Measurements from ENCODE around the gene PLCG1.

PLCG1 gene

GRCh38 chr20:41142245-41142644, 4.9 kb downstream of the PLCG1 start:
- DNase-seq (ENCODE audit: low read depth in 1 of 2, low spot score in 1 of 2): no peak

DNA sequence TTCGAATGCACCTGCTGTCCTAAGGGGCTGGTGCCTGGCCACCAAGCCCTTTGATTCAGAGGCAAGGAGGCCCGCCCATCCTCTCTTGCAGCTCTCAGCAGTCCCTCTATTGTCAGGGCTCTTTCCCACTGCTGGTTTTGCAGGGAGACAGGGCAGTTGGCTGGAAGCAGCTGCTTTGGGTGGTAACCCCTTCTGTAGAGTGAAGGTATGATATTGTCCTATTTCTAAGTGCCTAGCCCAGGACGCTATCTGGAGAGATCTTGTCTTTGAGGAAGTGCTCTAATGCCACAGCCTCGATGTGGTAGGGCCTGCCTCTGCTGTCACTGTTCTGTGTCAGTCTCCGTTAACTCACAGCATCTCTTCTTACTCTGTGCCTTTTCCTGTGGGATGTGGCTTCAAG, 5.6 kb downstream of the PLCG1 start:
- DNase-seq (ENCODE audit: low read depth in 1 of 2, low spot score in 1 of 2): no peak

- DNase-seq (ENCODE audit: low read depth in 1 of 2, low spot score in 1 of 2): no peak
These were observed 6.0 kb downstream of the PLCG1 start for GRCh38 chr20:41143354-41143753.

DNA sequence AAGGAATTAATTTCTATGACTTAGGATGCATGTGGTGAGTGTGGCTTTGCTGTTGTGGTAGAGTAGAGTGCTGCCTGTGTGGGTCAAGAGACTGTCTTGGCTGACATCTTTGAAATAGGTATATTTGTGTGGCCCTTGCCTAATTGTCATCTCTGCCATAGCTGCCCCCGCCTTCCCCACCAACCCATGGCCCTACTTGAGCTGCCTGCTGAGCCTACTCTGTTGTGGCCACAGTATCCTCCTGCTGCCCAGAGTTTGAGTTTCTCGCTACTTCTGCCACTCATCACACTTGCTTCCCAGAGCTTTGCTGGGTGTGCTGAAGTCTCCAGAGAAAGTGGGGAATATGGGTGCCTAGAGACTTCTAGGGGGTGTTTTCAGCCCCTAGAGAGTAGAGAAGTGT, 8.0 kb downstream of the PLCG1 start:
- no peak for DNase-seq (ENCODE audit: low read depth in 1 of 2, low spot score in 1 of 2)

GRCh38 chr20:41145821-41146620, 8.7 kb downstream of the PLCG1 start:
- no peak for DNase-seq (ENCODE audit: low read depth in 1 of 2, low spot score in 1 of 2)

GRCh38 chr20:41147767-41148191, 10.4 kb downstream of the PLCG1 start:
- DNase-seq (ENCODE audit: low read depth in 1 of 2, low spot score in 1 of 2): no peak

DNA sequence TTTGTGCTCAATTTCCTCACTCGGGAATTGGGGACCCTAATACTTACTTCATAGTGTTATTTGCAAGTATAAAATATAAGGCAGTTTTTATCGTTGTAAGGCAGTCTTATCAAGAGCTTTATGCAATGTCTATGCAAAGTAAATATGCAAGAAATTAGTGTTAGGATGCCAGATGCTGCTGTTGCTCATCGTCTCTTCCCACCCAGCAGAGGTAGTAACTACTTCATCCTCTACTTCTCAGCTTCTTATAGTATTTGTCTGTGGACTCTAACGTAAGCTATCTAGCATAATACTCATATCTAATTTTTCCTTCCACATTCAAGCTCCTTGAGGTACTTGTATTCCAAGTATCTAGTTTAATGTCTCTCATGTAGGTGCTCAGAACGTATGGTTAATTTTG, 11.6 kb downstream of the PLCG1 start:
- no peak for DNase-seq (ENCODE audit: low read depth in 1 of 2, low spot score in 1 of 2)

DNA sequence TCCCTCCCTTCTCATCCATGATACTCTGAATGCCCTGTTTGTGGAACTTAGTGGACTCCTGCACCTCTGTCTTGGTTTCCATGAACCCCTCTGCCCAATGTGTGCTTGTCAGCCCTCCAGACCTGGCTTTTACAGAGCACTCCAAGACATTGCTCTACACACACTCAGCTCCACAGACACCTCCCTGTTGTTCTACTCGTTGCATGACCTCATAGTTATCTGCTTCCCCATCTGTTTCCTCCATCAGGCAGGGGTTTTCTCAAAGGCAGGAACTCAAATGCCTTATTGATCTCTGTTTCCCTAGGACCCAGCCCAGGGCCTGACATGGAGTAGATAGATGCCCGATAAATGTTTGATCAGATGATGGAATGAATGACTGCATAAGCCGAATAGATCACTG, 13.3 kb downstream of the PLCG1 start:
- DNase-seq (ENCODE audit: low read depth in 1 of 2, low spot score in 1 of 2): no peak

DNA sequence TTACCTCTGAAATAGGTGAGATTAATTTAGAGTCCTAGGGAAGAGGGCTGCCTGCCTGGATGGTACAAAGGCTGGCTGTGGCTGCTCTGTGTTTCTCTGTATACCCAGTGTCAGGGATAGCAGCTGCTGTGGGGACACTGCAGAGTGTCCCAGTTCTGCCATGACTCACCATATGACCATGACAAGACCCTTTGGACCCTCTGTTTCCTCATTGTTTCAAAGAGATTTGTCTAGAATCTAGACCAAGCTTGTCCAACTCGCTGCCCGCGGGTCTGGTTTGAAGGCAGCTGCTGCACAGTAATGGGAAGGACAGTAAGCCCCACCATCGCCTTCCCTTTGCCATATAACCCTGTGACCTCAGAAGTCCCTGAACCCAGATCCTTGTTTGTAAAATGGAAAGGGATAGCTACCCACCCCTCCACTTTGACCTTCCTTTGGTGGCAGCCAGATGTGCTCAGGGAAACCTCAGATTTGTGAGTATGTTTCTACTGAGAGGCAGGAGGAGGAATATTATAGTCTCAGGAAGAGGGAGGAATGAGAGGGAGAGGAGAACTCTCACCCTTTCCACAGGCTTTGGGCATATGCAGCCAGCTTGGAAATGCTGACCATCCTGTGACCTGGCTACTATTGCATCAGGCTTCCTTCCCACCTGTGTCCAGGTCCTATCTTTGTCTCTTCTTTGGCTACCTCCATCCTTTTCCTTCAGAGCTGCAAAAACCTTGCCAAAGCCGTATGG, 14.0 kb downstream of the PLCG1 start:
- no peak for DNase-seq (ENCODE audit: low read depth in 1 of 2, low spot score in 1 of 2)

DNA sequence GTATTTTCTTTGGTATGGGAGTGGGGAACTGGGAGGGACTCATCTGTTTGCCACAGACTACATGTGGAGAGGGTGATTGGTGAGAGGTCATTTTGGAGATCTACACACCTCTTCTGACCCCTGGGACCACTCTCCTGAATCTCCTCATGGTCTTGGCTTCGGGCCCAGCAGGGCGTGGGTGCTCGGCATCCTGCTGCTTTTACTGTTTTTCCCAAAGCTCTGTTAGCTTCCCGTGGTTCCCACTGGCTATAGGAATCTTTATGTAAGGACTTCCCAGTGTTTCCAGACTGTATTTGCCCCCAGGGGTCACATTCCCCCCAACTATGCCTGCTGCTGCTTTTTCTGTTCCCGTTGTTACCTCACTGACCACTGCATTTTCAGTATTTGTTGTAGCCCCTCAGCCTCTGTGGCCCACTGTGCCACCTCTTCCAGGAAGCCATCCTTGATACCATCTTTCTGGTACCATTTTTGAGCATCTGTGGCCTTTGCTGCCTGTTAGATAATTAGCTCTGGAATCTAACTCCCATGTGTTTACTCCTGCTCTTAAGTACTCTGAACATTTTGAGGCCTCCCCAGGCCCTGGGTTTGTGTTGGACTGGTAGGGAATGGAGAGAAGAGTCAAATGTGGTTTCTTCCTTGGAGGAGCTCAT, 14.9 kb downstream of the PLCG1 start:
- DNase-seq (ENCODE audit: low read depth in 1 of 2, low spot score in 1 of 2): no peak

DNA sequence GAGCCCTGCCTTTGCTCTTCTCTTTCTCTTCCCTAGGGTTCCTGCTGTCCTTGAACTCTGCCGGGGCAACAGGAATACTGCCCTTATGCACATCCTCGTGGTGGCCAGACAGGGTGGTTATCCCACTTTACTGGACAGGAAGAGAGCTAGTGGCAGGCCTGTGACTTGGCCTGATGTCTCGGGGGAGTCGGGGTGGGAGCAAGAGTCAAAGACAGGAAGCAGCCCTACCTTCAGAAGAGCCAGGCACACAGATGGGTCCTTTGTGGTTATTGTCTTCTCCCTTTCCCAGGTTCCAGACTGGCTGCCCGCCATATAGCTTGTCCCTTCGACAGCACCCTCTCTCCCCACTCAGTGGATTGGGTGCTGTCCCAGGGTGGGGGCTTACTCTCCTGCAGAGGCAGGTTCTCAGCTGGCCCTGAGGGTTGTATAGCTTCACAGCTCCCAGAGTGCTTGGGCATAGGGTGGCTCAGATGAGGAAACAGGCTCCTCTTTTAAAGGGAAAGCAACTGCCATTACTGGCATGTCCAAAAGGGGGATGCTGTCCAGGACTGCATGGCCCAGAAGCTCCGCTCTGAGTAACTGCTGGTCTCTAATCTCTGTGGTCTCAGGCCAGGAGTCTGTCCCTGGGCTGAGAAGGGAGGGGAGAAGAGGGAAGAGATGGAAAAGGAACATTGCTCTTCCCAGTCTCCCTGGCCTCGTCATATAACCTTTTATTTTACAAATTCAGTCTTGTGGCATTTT, 17.3 kb downstream of the PLCG1 start:
- DNase-seq (ENCODE audit: low read depth in 1 of 2, low spot score in 1 of 2): no peak

GRCh38 chr20:41155261-41155660, 17.9 kb downstream of the PLCG1 start:
- no peak for DNase-seq (ENCODE audit: low read depth in 1 of 2, low spot score in 1 of 2)

DNA sequence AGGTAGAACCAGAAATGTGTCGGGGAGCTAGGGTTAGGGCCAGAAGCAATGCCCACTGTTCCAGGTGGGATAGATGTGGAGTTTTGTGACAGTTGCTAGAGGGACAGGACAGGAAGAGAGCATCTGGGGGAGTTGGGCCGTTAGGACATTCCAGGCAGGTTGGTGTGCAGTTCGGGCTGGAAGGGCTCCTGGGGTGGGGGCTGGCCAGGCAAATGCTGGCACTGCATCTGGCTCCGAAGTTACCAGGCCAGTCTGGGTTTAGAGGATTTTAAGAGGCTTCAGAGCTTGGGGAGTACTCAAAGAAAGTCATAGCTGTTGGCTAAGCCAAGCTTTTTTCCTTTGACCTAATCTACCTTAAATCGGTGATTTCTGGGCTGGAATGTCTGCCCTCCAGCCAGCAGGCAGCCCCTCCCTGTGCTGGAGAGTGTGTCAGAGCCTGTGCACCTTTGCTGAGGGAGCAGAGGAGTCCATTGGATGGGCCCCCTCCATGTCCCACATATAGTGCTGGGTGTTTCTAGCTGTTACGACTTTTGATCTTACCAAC, 20.8 kb downstream of the PLCG1 start:
- no peak for DNase-seq (ENCODE audit: low read depth in 1 of 2, low spot score in 1 of 2)

DNA sequence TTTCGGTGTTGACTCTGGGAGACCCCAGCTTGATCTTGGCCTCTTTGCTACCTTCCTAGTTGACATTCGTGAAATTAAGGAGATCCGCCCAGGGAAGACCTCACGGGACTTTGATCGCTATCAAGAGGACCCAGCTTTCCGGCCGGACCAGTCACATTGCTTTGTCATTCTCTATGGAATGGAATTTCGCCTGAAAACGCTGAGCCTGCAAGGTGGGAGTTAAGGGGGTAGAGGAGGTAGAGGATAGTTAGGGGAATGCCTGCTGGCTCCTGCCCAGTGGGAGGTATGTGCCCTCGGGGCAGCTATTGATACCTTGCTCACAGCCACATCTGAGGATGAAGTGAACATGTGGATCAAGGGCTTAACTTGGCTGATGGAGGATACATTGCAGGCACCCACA, 22.2 kb downstream of the PLCG1 start:
- DNase-seq (ENCODE audit: low read depth in 1 of 2, low spot score in 1 of 2): no peak

GRCh38 chr20:41160686-41161085, 23.3 kb downstream of the PLCG1 start:
- DNase-seq (ENCODE audit: low read depth in 1 of 2, low spot score in 1 of 2): no peak

DNA sequence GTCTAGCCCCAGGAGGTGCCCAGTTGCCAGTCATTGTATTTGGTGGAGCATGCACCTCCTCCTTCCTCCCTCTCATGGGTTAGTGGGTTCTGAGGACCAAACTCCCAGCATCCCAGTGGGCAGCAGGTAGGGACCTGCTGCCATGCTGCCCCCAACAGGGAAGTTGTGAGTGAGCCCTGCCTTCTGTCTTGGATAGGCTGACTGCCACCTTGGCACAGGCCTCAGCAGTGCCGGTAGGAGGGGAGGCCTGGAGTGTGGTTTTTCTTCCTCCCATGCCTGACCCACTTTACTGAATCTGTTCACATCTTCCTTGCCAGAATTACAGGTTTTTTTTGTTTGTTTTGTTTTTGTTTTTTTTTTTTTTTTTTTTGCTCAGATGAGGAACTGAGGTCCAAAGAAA, 24.5 kb downstream of the PLCG1 start:
- no peak for DNase-seq (ENCODE audit: low read depth in 1 of 2, low spot score in 1 of 2)

DNA sequence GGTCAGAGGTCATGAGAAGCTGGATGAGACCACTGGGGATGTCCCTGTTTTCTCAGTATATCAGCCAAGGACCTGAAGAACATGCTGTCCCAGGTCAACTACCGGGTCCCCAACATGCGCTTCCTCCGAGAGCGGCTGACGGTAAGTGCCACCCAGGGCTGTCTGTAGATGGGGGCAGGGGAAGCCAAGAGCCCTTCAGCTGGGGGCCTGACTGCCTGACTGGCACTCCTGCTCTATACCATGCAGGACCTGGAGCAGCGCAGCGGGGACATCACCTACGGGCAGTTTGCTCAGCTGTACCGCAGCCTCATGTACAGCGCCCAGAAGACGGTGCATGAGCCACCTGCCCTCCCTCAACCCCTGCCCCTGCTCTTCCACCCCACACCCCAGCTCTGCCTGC, 25.1 kb downstream of the PLCG1 start:
- no peak for DNase-seq (ENCODE audit: low read depth in 1 of 2, low spot score in 1 of 2)

DNA sequence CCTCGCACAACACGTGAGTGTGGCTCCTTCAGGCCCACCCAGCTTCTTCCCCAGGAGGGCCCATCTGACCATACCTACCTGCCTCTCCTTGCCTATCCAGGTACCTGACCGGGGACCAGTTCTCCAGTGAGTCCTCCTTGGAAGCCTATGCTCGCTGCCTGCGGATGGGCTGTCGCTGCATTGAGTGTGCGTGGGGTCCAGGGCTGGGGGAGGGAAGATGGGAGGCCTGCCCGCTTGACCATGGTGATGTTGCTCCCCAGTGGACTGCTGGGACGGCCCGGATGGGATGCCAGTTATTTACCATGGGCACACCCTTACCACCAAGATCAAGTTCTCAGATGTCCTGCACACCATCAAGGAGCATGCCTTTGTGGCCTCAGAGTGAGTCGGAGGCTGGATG, 26.5 kb downstream of the PLCG1 start:
- no peak for DNase-seq (ENCODE audit: low read depth in 1 of 2, low spot score in 1 of 2)

DNA sequence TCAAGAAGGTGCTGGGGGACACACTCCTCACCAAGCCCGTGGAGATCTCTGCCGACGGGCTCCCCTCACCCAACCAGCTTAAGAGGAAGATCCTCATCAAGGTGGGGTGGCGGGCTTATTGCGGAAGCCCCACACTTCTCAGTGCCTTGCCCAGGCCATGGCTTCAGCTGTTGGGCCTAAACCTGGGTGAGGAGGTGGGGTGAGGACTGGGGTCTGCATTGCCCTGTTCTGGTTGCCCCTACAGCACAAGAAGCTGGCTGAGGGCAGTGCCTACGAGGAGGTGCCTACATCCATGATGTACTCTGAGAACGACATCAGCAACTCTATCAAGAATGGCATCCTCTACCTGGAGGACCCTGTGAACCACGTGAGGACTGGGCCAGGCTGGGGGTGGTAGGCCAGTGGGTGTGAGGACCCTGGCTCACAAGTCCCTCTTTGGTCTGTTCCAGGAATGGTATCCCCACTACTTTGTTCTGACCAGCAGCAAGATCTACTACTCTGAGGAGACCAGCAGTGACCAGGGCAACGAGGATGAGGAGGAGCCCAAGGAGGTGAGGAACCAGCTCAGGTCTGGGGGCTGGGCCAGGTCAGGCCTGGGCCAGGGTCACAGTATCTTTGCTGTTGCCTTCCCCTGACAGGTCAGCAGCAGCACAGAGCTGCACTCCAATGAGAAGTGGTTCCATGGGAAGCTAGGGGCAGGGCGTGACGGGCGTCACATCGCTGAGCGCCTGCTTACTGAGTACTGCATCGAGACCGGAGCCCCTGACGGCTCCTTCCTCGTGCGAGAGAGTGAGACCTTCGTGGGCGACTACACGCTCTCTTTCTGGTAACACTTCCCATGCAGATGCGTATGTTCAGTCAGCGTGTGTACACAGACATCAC, 27.9 kb downstream of the PLCG1 start:
- DNase-seq (ENCODE audit: low read depth in 1 of 2, low spot score in 1 of 2): no peak

Data from stimulated activated CD4-positive, alpha-beta T cell treated with anti-CD3 and anti-CD28 coated beads, Interleukin-15, amount 100 ng/mL, for 1 hour (primary cell).